Astrocyte of the spinal cord (primary cell): ENCODE measurements around the gene GTF2B.
A peak's percentile ranks its signal among the peaks of the same experiment; 100 is the strongest.
"Not testable (repeated sequence)": the region's sequence is repeated elsewhere in the genome, so short reads cannot be mapped to it uniquely, and the experiment has no call there.

ENCODE experiments used
- DNase-seq: peaks from one replicate; pipeline ENCODE4 v3.0.0; 2011; ENCODE audit warnings: low read depth, low spot score
- H3K4me3 ChIP-seq: 2 replicates; pipeline ENCODE4 v1.5.1; 2011; ENCODE audit warnings: low read depth, mild to moderate bottlenecking, low read length, moderate library complexity
- in situ Hi-C: cut with HindIII; loops from 2 replicates; pipeline ENCODE4 v1.10.0; 2017; ENCODE audit warnings: low sequenced_read_pairs
- TF ChIP-seq, protein P1 (sequence below): IDR thresholded peaks from 2 replicates; pipeline ENCODE4 v1.5.1; 2012; ENCODE audit warnings: low read depth, mild to moderate bottlenecking, low read length, inconsistent platforms

The GTF2B gene

DNA sequence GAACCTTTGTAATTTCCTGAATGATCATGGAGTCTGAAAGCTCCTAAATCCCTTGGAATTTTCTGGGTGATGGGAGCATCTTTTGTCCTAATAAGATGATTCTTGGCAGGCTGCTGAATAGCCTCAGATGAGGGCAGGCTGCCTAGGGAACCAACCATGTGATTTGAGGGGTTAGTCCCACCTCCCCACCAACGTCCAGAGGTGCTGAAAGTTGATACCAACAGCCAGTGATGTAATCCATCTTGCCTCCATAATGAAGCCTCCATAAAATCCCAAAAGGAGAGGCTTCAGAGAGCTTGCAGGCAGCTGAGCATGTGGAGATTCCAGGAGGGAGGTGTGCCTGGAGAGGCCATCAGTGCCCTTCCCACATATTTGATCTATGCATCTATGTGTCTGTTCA is 43.7 kb downstream of the GTF2B start:
- in situ Hi-C loops: no loop called here
- TF ChIP-seq, protein P1, sequence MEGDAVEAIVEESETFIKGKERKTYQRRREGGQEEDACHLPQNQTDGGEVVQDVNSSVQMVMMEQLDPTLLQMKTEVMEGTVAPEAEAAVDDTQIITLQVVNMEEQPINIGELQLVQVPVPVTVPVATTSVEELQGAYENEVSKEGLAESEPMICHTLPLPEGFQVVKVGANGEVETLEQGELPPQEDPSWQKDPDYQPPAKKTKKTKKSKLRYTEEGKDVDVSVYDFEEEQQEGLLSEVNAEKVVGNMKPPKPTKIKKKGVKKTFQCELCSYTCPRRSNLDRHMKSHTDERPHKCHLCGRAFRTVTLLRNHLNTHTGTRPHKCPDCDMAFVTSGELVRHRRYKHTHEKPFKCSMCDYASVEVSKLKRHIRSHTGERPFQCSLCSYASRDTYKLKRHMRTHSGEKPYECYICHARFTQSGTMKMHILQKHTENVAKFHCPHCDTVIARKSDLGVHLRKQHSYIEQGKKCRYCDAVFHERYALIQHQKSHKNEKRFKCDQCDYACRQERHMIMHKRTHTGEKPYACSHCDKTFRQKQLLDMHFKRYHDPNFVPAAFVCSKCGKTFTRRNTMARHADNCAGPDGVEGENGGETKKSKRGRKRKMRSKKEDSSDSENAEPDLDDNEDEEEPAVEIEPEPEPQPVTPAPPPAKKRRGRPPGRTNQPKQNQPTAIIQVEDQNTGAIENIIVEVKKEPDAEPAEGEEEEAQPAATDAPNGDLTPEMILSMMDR: no peak
- DNase-seq: no peak
- H3K4me3 ChIP-seq: no peak overlapping the region

DNA sequence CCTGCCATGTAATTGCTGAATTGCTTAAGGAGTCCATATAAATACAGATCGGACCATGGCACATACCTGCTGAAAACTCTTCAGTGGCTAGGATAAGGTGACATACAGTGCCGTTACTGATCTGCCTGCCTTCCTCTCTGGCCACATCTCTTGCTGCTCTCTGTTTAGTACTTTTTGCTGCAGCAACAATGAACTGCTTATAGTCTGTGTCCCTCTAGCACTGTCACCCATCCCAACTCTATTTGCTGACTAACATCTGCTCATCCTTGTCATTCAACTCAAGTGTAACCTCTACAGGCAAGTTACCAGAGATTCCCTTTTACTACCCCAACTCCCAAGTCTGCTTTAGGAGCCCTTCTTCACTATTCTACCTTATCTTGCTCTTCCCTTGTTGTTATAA is 65.6 kb downstream of the GTF2B start:
- TF ChIP-seq, protein P1: no peak
- in situ Hi-C loops: no loop called here
- no peak overlapping the region for H3K4me3 ChIP-seq
- no peak for DNase-seq

DNA sequence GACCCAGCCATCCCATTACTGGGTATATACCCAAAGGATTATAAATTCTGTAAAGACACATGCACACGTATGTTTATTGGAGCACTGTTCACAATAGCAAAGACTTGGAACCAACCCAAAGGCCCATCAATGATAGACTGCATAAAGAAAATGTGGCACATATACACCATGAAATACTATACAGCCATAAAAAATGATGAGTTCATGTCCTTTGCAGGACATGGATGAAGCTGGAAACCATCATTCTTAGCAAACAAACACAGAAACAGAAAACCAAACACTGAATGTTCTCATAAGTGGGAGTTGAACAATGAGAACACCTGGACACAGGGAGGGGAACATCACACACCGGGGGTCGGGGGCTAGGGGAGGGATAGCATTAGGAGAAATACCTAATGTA is 71.7 kb downstream of the GTF2B start:
- in situ Hi-C loops, DNase-seq, H3K4me3 ChIP-seq: not testable (repeated sequence)

DNA sequence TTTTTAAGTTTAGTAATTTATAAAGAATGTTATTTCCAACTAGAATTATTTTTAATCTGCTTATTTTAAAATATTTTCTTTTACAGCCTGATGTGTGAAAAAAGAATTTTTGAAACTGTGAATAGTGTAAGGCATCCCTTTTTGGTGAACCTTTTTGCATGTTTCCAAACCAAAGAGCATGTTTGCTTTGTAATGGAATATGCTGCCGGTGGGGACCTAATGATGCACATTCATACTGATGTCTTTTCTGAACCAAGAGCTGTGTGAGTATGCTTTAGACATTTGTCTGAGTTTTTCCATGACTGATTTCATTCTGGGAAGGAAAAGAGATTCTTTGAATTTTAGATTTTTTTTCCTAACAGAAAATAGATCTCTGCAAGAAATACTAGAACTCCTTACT is 77.9 kb downstream of the GTF2B start:
- in situ Hi-C loops: no loop called here
- TF ChIP-seq, protein P1: no peak
- no peak overlapping the region for H3K4me3 ChIP-seq
- no peak for DNase-seq

DNA sequence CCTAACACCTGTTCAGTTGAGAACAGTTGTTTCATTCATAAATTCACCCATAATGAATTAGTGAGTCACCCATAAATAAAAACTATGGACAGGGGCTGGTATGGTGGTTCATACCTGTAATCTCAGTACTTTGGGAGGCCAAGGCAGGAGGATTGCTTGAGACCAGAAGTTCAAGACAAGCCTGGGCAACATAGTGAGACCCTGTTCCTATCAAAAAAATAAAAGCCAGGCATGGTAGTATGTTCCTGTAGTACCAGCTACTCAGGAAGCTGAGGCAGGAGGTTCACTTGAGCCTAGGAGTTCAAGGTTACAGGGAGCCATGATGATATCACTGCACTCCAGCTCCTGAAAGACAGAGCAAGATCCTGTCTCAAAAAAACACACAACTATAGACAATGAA is 79.0 kb downstream of the GTF2B start:
- DNase-seq: no peak

DNA sequence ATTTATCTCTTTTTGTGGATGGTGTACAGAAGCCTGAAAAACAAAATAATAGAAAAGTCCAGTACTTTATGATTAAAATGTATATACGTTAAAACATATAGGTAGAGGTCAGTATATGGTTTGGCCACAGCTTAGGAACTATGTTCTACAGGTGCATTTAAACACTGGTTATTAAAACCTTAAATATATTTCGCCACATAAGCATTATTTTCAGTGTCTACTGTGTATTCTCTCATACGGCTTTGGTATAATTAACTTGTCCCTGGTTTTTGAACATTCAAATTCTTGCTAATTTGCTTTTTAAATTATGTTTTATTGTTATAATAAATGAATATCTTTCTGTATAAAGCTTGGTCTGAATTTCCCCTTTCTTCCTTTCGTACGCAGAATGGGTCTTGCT is 87.9 kb downstream of the GTF2B start:
- in situ Hi-C loops: no loop called here
- H3K4me3 ChIP-seq: no peak overlapping the region
- TF ChIP-seq, protein P1: no peak
- DNase-seq: no peak

More for the DNA sequence above, 79.0 kb downstream of the GTF2B start:
- TF ChIP-seq, protein P1: no peak
- in situ Hi-C loops: no loop called here
- H3K4me3 ChIP-seq: no peak overlapping the region

DNA sequence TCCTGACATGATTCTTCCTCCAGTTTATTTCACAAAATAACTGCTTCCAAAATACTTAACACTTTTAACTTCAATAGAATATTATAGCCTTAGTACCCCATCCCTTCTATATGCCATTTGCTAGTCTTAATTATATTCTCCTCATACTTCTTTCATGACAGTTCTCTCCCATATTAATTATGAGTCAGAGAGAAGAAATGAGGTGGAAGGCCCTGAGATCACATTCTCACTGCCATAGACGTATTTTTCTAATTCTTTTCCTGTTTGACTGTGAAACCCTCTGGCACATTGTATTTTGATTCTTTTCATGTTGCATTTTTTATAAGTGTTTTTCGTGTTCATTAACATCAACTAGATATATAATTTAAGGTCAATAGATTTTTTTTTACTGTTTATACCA is 88.4 kb downstream of the GTF2B start:
- DNase-seq: peak; percentile 60
- no peak overlapping the region for H3K4me3 ChIP-seq
- TF ChIP-seq, protein P1: no peak
- in situ Hi-C loops: no loop called here
